Naive thymus-derived CD4-positive, alpha-beta T cell (primary cell): Measurements from ENCODE around the gene PTPRT. TPM values are rescaled to one million over a fixed set of nuclear protein-coding genes. Genes with fewer than 3 reads are reported as not detected.

Experiments
- ATAC-seq: fragments of 150-1000 bp; cut with Tn5 transposase; 2 replicates; pipeline ENCODE4 v1.10.0; 2021; ENCODE audit warnings: mild to moderate bottlenecking, moderate library complexity
- CTCF ChIA-PET: fragments of 350-600 bp; sonication (Branson Sonifier 250); formaldehyde crosslinking; loops from one replicate; lab custom pipeline; 2021; ENCODE audit warnings: antibody characterized with exemption; lab: Charles Lee
- POLR2A ChIA-PET: fragments of 350-600 bp; sonication (Branson Sonifier 250); formaldehyde crosslinking; loops from one replicate; lab custom pipeline; 2021; ENCODE audit warnings: antibody characterized with exemption, inconsistent platforms; lab: Charles Lee
- DNase-seq, 9 donors: peaks; one replicate each; pipeline versions ENCODE4 v3.0.0 to v3.0.0-alpha.2; 2020 to 2022; ENCODE audit warnings: mixed read lengths in 1 of 9
- H3K27ac ChIP-seq: one replicate; pipeline ENCODE4 v1.7.0; 2013; ENCODE audit warnings: mild to moderate bottlenecking, low read depth, low read length, moderate library complexity
- H3K27me3 ChIP-seq, 2 donors: one replicate each; pipeline ENCODE4 v1.7.0; 2013; ENCODE audit warnings: low read length in 2 of 2, mild to moderate bottlenecking in 2 of 2, moderate library complexity in 2 of 2; ENCODE audit not compliant: control insufficient read depth in 2 of 2, insufficient read depth in 2 of 2
- H3K36me3 ChIP-seq, 3 experiments: 1 replicate in 2 of 3; 2 replicates in 1 of 3; pipeline ENCODE4 v1.7.0; 2013; ENCODE audit warnings: low read length in 3 of 3, mild to moderate bottlenecking in 3 of 3, moderate library complexity in 1 of 3; ENCODE audit not compliant: insufficient read depth in 3 of 3, control insufficient read depth in 2 of 3
- H3K4me1 ChIP-seq, 2 donors: one replicate each; pipeline ENCODE4 v1.7.0; 2013; ENCODE audit warnings: low read length in 2 of 2, mild to moderate bottlenecking in 2 of 2, moderate library complexity in 1 of 2; ENCODE audit not compliant: control insufficient read depth in 2 of 2, insufficient read depth in 2 of 2
- H3K4me3 ChIP-seq: 2 replicates; pipeline ENCODE4 v1.7.0; 2013; ENCODE audit warnings: mild to moderate bottlenecking, low read length
- H3K9me3 ChIP-seq, 3 experiments: 1 replicate in 2 of 3; 2 replicates in 1 of 3; pipeline ENCODE4 v1.7.0; 2013; ENCODE audit warnings: low read length in 3 of 3; ENCODE audit not compliant: control insufficient read depth in 2 of 3
- H3K27ac Mint-ChIP-seq, 9 donors: one replicate each; pipeline ENCODE4 v1.8.0; 2020 to 2022; ENCODE audit warnings: mixed read lengths in 9 of 9, mild to moderate bottlenecking in 8 of 9, moderate library complexity in 5 of 9, inconsistent platforms in 2 of 9
- H3K27me3 Mint-ChIP-seq, 5 donors: one replicate each; pipeline ENCODE4 v1.8.0; 2021 to 2022; ENCODE audit warnings: mixed read lengths in 5 of 5, mild to moderate bottlenecking in 1 of 5
- H3K36me3 Mint-ChIP-seq, 5 donors: one replicate each; pipeline ENCODE4 v1.8.0; 2020 to 2022; ENCODE audit warnings: mixed read lengths in 5 of 5, mild to moderate bottlenecking in 3 of 5, inconsistent platforms in 1 of 5
- H3K4me1 Mint-ChIP-seq, 7 donors: one replicate each; pipeline ENCODE4 v1.8.0; 2020 to 2022; ENCODE audit warnings: mixed read lengths in 7 of 7, mild to moderate bottlenecking in 3 of 7, inconsistent platforms in 1 of 7
- H3K4me3 Mint-ChIP-seq, 10 donors: one replicate each; pipeline ENCODE4 v1.8.0; 2020 to 2022; ENCODE audit warnings: mild to moderate bottlenecking in 10 of 10, mixed read lengths in 10 of 10, moderate library complexity in 6 of 10, inconsistent platforms in 2 of 10
- H3K9me3 Mint-ChIP-seq, 11 donors: one replicate each; pipeline ENCODE4 v1.8.0; 2020 to 2022; ENCODE audit warnings: mixed read lengths in 11 of 11, mild to moderate bottlenecking in 4 of 11, inconsistent platforms in 1 of 11, moderate library complexity in 1 of 11
- intact Hi-C, 2 donors: fragments of 100-400 bp; cut with micrococcal nuclease; formaldehyde crosslinking; loops; one replicate each; pipeline ENCODE4 v1.15.1; 2023
- polyA plus RNA-seq, 2 donors: library from polyadenylated mRNA; unstranded; fragments of 300-500 nt; fragmentation: Illumina TruSeq; gene quantifications; one replicate each; pipeline ENCODE4 v1.2.3, GENCODE V29; 2021
- total RNA-seq, 6 experiments: library from RNA in 5 of 6; stranded (reverse) in 5 of 6; gene quantifications; 1 replicate in 5 of 6; 2 replicates in 1 of 6; pipeline ENCODE4 v1.2.3 and lab custom pipeline; 2021 to 2026

PTPRT gene
- not detected for total RNA-seq
- not detected for polyA plus RNA-seq
- not detected for total RNA-seq (lab: John Stamatoyannopoulos, UW)

DNA sequence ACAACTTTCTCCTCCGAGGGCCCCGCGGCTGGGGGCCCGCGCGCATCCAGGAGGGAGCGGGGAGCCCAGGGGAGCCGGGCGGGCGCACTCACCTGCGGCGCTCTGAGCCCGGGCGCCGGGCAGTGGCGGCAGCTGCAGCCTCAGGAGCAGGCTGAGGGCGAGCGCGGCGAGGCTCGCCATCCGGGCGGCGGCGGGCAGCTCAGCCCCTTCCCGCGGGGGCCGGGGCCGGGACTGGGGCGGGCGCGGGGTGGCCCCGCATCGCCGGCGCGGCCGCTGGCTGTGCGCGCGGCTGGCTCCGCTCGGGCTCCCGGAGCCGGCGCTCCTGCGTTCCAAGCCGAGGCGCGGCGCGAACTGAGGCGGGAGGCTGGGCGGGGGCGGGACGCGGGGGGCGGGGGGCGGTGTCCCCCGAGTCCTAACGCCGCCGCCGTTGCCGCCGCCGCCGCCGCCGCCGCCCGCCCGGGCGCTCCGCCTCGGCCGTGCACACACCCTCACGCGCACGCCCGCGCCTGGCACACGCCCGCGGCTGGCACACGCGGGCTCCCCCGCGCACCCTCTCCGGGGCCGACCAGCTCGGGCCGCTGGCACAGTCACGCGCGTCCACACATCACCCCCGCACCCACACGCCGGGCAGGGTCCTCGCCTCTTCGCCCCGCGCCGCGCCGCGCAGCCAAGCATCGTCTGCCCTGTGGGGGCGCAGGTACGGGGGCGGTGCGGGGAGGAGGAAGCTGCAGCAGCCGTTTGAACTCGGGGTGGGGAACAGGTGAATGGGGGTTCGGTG is at the start of gene PTPRT:
PTPRT (minus strand) TSS at position 353 of the 778 bp plus-strand sequence; CDS start at position 180, 173 bp downstream.
- peaks cover 0 to 11% (median 7%) of the 10 kb centered on the region in 7 donors for H3K4me1 Mint-ChIP-seq
- no peak within 1 kb of the TSS for H3K27ac ChIP-seq
- ATAC-seq (no peak), DNase-seq (no peak)
- H3K9me3 ChIP-seq: no peaks in the 10 kb centered on the region
- no peaks in the 10 kb centered on the region for H3K36me3 ChIP-seq
- peaks cover 44 to 61% (median 57%) of the 10 kb centered on the region in 5 donors for H3K27me3 Mint-ChIP-seq
- H3K27me3 ChIP-seq: peaks cover 0 to 4% of the 10 kb centered on the region in 2 donors
- CTCF ChIA-PET: no interaction called here
- no peaks in the 10 kb centered on the region for H3K4me1 ChIP-seq
- H3K27ac Mint-ChIP-seq: peak within 1 kb of the TSS in 1 of 9 donors; percentile 52
- no peak within 1 kb of the TSS for H3K4me3 ChIP-seq
- peak within 1 kb of the TSS in 2 of 10 donors; percentile 20 to 63 for H3K4me3 Mint-ChIP-seq
- peaks cover 0 to 5% (median 0%) of the 10 kb centered on the region in 11 donors for H3K9me3 Mint-ChIP-seq
- POLR2A ChIA-PET: no interaction called here
- H3K36me3 Mint-ChIP-seq: no peaks in the 10 kb centered on the region
- intact Hi-C loops: loop anchor here in 1 of 2 donors (5.0 kb wide), 2 partner anchors 1232 to 1497 kb away; no protein-coding TSS in a partner anchor

- intact Hi-C loops: no loop called here
- peaks cover 0 to 39% (median 14%) of the 10 kb centered on the region in 5 donors for H3K27me3 Mint-ChIP-seq
- ATAC-seq (no peak), DNase-seq (no peak)
- no peaks in the 10 kb centered on the region for H3K4me1 Mint-ChIP-seq
- peaks cover 0 to 14% (median 6%) of the 10 kb centered on the region in 11 donors for H3K9me3 Mint-ChIP-seq
- ChIA-PET CTCF (no interaction called here), POLR2A (no interaction called here)
- no peak overlapping the region for H3K27ac ChIP-seq
- H3K27ac Mint-ChIP-seq: no peak overlapping the region
- no peaks in the 10 kb centered on the region for H3K36me3 ChIP-seq
- H3K9me3 ChIP-seq: no peaks in the 10 kb centered on the region
- no peaks in the 10 kb centered on the region for H3K27me3 ChIP-seq
- no peak overlapping the region for H3K4me3 ChIP-seq
- peaks cover 0 to 5% (median 0%) of the 10 kb centered on the region in 5 donors for H3K36me3 Mint-ChIP-seq
- no peak overlapping the region for H3K4me3 Mint-ChIP-seq
- H3K4me1 ChIP-seq: no peaks in the 10 kb centered on the region
Measured at GRCh38 chr20:43238833-43239232, 49.1 kb upstream of the PTPRT start.

DNA sequence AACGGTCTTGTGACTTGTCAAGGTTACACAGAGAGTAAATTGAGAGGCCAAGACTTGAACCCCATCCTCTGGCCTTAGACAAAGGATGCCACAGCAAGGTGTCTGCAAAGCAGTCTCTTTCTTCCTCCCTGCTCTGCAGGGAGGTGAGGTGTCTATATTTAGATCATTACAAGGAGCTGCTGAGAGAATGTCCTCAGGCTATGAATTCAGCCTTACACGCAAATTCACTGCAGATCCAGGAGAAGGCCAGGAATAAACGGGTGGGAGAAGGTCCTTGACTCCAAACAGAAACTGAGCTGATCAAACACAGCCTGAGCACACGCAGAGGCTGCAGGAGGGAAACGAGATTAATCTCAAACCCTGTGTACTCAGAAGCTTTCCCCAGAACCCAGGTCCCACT is 48.6 kb upstream of the PTPRT start:
- no peak overlapping the region for H3K4me3 Mint-ChIP-seq

GRCh38 chr20:43237651-43238168 is 48.0 kb upstream of the PTPRT start:
- H3K4me1 Mint-ChIP-seq: no peaks in the 10 kb centered on the region
- H3K27me3 Mint-ChIP-seq: peaks cover 0 to 33% (median 14%) of the 10 kb centered on the region in 5 donors

More for the DNA sequence above, 48.6 kb upstream of the PTPRT start:
- ChIA-PET POLR2A (no interaction called here), CTCF (no interaction called here)
- intact Hi-C loops: no loop called here
- no peaks in the 10 kb centered on the region for H3K36me3 ChIP-seq
- H3K27ac Mint-ChIP-seq: no peak overlapping the region
- H3K4me1 ChIP-seq: no peaks in the 10 kb centered on the region
- ATAC-seq (no peak), DNase-seq (no peak)
- no peak overlapping the region for H3K27ac ChIP-seq
- peaks cover 0 to 5% (median 0%) of the 10 kb centered on the region in 5 donors for H3K36me3 Mint-ChIP-seq
- peaks cover 0 to 14% (median 6%) of the 10 kb centered on the region in 11 donors for H3K9me3 Mint-ChIP-seq
- no peak overlapping the region for H3K4me3 ChIP-seq
- H3K27me3 Mint-ChIP-seq: peaks cover 0 to 34% (median 14%) of the 10 kb centered on the region in 5 donors
- H3K4me1 Mint-ChIP-seq: no peaks in the 10 kb centered on the region
- no peaks in the 10 kb centered on the region for H3K9me3 ChIP-seq
- H3K27me3 ChIP-seq: no peaks in the 10 kb centered on the region

GRCh38 chr20:43235998-43236397 is 46.3 kb upstream of the PTPRT start:
- POLR2A ChIA-PET: no interaction called here
- Mint-ChIP-seq H3K27ac (no peak overlapping the region), H3K36me3 (peaks cover 0 to 5% (median 0%) of the 10 kb centered on the region in 5 donors), H3K4me1 (no peaks in the 10 kb centered on the region), H3K9me3 (peaks cover 0 to 14% (median 6%) of the 10 kb centered on the region in 11 donors), H3K4me3 (no peak overlapping the region), H3K27me3 (peaks cover 0 to 27% (median 14%) of the 10 kb centered on the region in 5 donors)
- no peaks in the 10 kb centered on the region for H3K4me1 ChIP-seq
- no peaks in the 10 kb centered on the region for H3K9me3 ChIP-seq
- ATAC-seq (no peak), DNase-seq (no peak)
- H3K36me3 ChIP-seq: no peaks in the 10 kb centered on the region
- CTCF ChIA-PET: no interaction called here
- no peaks in the 10 kb centered on the region for H3K27me3 ChIP-seq
- H3K4me3 ChIP-seq: no peak overlapping the region
- intact Hi-C loops: no loop called here
- no peak overlapping the region for H3K27ac ChIP-seq

More at GRCh38 chr20:43237651-43238168, 48.0 kb upstream of the PTPRT start:
- DNase-seq (no peak), ATAC-seq (no peak)
- Histone ChIP-seq H3K27ac (no peak overlapping the region), H3K4me1 (no peaks in the 10 kb centered on the region), H3K9me3 (no peaks in the 10 kb centered on the region), H3K36me3 (no peaks in the 10 kb centered on the region), H3K4me3 (no peak overlapping the region), H3K27me3 (no peaks in the 10 kb centered on the region)
- no peak overlapping the region for H3K4me3 Mint-ChIP-seq
- intact Hi-C loops: no loop called here
- ChIA-PET POLR2A (no interaction called here), CTCF (no interaction called here)
- H3K27ac Mint-ChIP-seq: no peak overlapping the region
- peaks cover 0 to 5% (median 0%) of the 10 kb centered on the region in 5 donors for H3K36me3 Mint-ChIP-seq
- peaks cover 0 to 14% (median 6%) of the 10 kb centered on the region in 11 donors for H3K9me3 Mint-ChIP-seq

DNA sequence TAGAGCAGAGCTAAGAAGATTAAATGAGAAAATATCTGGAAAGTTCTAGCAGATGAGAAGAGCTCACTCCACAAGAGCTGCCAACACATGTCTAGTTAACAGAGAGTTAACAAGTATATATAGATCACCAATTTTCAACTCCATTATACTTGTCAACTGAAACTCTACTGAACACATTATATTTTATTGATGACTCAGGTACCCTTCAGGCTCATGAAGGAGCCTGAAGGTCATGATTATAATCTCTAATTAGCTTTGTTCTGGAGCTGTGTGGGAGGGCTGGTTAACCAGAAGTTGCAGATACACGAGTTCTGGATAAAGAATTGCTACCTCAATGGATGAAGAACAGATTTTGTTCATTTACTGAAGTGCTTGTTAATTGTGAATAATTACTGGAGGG is 42.1 kb upstream of the PTPRT start:
- intact Hi-C loops: no loop called here
- DNase-seq: no peak
- H3K4me1 Mint-ChIP-seq: no peaks in the 10 kb centered on the region
- Histone ChIP-seq H3K9me3 (no peaks in the 10 kb centered on the region), H3K27ac (no peak overlapping the region), H3K27me3 (no peaks in the 10 kb centered on the region), H3K36me3 (no peaks in the 10 kb centered on the region), H3K4me3 (no peak overlapping the region), H3K4me1 (no peaks in the 10 kb centered on the region)
- ATAC-seq: no peak
- ChIA-PET CTCF (no interaction called here), POLR2A (no interaction called here)
- H3K9me3 Mint-ChIP-seq: peaks cover 0 to 4% (median 0%) of the 10 kb centered on the region in 11 donors
- H3K27ac Mint-ChIP-seq: no peak overlapping the region
- H3K36me3 Mint-ChIP-seq: no peaks in the 10 kb centered on the region
- H3K27me3 Mint-ChIP-seq: peaks cover 0 to 24% (median 12%) of the 10 kb centered on the region in 5 donors
- no peak overlapping the region for H3K4me3 Mint-ChIP-seq
